Naive thymus-derived CD4-positive, alpha-beta T cell (primary cell): ENCODE measurements around the gene ACCS. TPM values are rescaled to one million over a fixed set of nuclear protein-coding genes. Genes with fewer than 3 reads are reported as not detected.

ENCODE experiments used
- ATAC-seq: fragments of 150-1000 bp; cut with Tn5 transposase; 2 replicates; pipeline ENCODE4 v1.10.0; 2021; ENCODE audit warnings: mild to moderate bottlenecking, moderate library complexity
- CTCF ChIA-PET: fragments of 350-600 bp; sonication (Branson Sonifier 250); formaldehyde crosslinking; loops from one replicate; lab custom pipeline; 2021; ENCODE audit warnings: antibody characterized with exemption; lab: Charles Lee
- POLR2A ChIA-PET: fragments of 350-600 bp; sonication (Branson Sonifier 250); formaldehyde crosslinking; loops from one replicate; lab custom pipeline; 2021; ENCODE audit warnings: antibody characterized with exemption, inconsistent platforms; lab: Charles Lee
- DNase-seq, 9 donors: peaks; one replicate each; pipeline versions ENCODE4 v3.0.0 to v3.0.0-alpha.2; 2020 to 2022; ENCODE audit warnings: mixed read lengths in 1 of 9
- H3K27ac ChIP-seq: one replicate; pipeline ENCODE4 v1.7.0; 2013; ENCODE audit warnings: mild to moderate bottlenecking, low read depth, low read length, moderate library complexity
- H3K27me3 ChIP-seq, 2 donors: one replicate each; pipeline ENCODE4 v1.7.0; 2013; ENCODE audit warnings: low read length in 2 of 2, mild to moderate bottlenecking in 2 of 2, moderate library complexity in 2 of 2; ENCODE audit not compliant: control insufficient read depth in 2 of 2, insufficient read depth in 2 of 2
- H3K36me3 ChIP-seq, 3 experiments: 1 replicate in 2 of 3; 2 replicates in 1 of 3; pipeline ENCODE4 v1.7.0; 2013; ENCODE audit warnings: low read length in 3 of 3, mild to moderate bottlenecking in 3 of 3, moderate library complexity in 1 of 3; ENCODE audit not compliant: insufficient read depth in 3 of 3, control insufficient read depth in 2 of 3
- H3K4me1 ChIP-seq, 2 donors: one replicate each; pipeline ENCODE4 v1.7.0; 2013; ENCODE audit warnings: low read length in 2 of 2, mild to moderate bottlenecking in 2 of 2, moderate library complexity in 1 of 2; ENCODE audit not compliant: control insufficient read depth in 2 of 2, insufficient read depth in 2 of 2
- H3K4me3 ChIP-seq: 2 replicates; pipeline ENCODE4 v1.7.0; 2013; ENCODE audit warnings: mild to moderate bottlenecking, low read length
- H3K9me3 ChIP-seq, 3 experiments: 1 replicate in 2 of 3; 2 replicates in 1 of 3; pipeline ENCODE4 v1.7.0; 2013; ENCODE audit warnings: low read length in 3 of 3; ENCODE audit not compliant: control insufficient read depth in 2 of 3
- H3K27ac Mint-ChIP-seq, 9 donors: one replicate each; pipeline ENCODE4 v1.8.0; 2020 to 2022; ENCODE audit warnings: mixed read lengths in 9 of 9, mild to moderate bottlenecking in 8 of 9, moderate library complexity in 5 of 9, inconsistent platforms in 2 of 9
- H3K27me3 Mint-ChIP-seq, 5 donors: one replicate each; pipeline ENCODE4 v1.8.0; 2021 to 2022; ENCODE audit warnings: mixed read lengths in 5 of 5, mild to moderate bottlenecking in 1 of 5
- H3K36me3 Mint-ChIP-seq, 5 donors: one replicate each; pipeline ENCODE4 v1.8.0; 2020 to 2022; ENCODE audit warnings: mixed read lengths in 5 of 5, mild to moderate bottlenecking in 3 of 5, inconsistent platforms in 1 of 5
- H3K4me1 Mint-ChIP-seq, 7 donors: one replicate each; pipeline ENCODE4 v1.8.0; 2020 to 2022; ENCODE audit warnings: mixed read lengths in 7 of 7, mild to moderate bottlenecking in 3 of 7, inconsistent platforms in 1 of 7
- H3K4me3 Mint-ChIP-seq, 10 donors: one replicate each; pipeline ENCODE4 v1.8.0; 2020 to 2022; ENCODE audit warnings: mild to moderate bottlenecking in 10 of 10, mixed read lengths in 10 of 10, moderate library complexity in 6 of 10, inconsistent platforms in 2 of 10
- H3K9me3 Mint-ChIP-seq, 11 donors: one replicate each; pipeline ENCODE4 v1.8.0; 2020 to 2022; ENCODE audit warnings: mixed read lengths in 11 of 11, mild to moderate bottlenecking in 4 of 11, inconsistent platforms in 1 of 11, moderate library complexity in 1 of 11
- intact Hi-C, 2 donors: fragments of 100-400 bp; cut with micrococcal nuclease; formaldehyde crosslinking; loops; one replicate each; pipeline ENCODE4 v1.15.1; 2023
- polyA plus RNA-seq, 2 donors: library from polyadenylated mRNA; unstranded; fragments of 300-500 nt; fragmentation: Illumina TruSeq; gene quantifications; one replicate each; pipeline ENCODE4 v1.2.3, GENCODE V29; 2021
- total RNA-seq, 6 experiments: library from RNA in 5 of 6; stranded (reverse) in 5 of 6; gene quantifications; 1 replicate in 5 of 6; 2 replicates in 1 of 6; pipeline ENCODE4 v1.2.3 and lab custom pipeline; 2021 to 2026

The ACCS gene
- total and polyA plus RNA-seq, 7 experiments from 2014 or later: 1.4 to 79.2 (median 27.5) TPM

GRCh38 chr11:44030996-44031395 lies 35.1 kb upstream of the ACCS start:
- ChIA-PET CTCF (no interaction called here), POLR2A (no interaction called here)
- Mint-ChIP-seq H3K27me3 (peaks cover 15 to 54% (median 43%) of the 10 kb centered on the region in 5 donors), H3K27ac (no peak overlapping the region), H3K4me1 (peaks cover 0 to 1% (median 0%) of the 10 kb centered on the region in 7 donors), H3K9me3 (peaks cover 2 to 17% (median 9%) of the 10 kb centered on the region in 11 donors), H3K4me3 (no peak overlapping the region), H3K36me3 (peaks cover 0 to 7% (median 2%) of the 10 kb centered on the region in 5 donors)
- Histone ChIP-seq H3K4me1 (no peaks in the 10 kb centered on the region), H3K9me3 (no peaks in the 10 kb centered on the region), H3K27me3 (no peaks in the 10 kb centered on the region), H3K27ac (no peak overlapping the region), H3K36me3 (no peaks in the 10 kb centered on the region), H3K4me3 (no peak overlapping the region)
- intact Hi-C loops: no loop called here
- DNase-seq (no peak), ATAC-seq (no peak)

DNA sequence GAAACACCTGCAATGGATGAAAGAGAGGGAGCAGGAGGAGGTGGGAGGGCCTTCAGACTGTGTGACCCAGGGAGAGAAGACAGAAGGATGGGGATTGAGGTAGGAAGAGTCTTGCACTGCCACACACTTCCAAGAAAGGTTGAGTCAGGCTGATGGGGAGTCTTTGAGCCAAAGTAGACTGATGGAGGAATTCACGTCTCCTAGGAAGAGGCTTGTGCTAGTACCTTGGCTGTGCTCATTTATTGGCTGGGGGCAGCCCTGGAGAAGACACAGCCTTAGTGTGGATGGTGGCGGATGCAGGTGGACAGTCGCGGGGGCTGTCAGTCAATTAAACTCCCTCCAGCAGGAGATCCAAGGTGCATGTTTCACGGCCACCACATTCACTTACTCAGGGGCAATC lies 34.5 kb upstream of the ACCS start:
- peaks cover 0 to 4% (median 0%) of the 10 kb centered on the region in 5 donors for H3K36me3 Mint-ChIP-seq

DNA sequence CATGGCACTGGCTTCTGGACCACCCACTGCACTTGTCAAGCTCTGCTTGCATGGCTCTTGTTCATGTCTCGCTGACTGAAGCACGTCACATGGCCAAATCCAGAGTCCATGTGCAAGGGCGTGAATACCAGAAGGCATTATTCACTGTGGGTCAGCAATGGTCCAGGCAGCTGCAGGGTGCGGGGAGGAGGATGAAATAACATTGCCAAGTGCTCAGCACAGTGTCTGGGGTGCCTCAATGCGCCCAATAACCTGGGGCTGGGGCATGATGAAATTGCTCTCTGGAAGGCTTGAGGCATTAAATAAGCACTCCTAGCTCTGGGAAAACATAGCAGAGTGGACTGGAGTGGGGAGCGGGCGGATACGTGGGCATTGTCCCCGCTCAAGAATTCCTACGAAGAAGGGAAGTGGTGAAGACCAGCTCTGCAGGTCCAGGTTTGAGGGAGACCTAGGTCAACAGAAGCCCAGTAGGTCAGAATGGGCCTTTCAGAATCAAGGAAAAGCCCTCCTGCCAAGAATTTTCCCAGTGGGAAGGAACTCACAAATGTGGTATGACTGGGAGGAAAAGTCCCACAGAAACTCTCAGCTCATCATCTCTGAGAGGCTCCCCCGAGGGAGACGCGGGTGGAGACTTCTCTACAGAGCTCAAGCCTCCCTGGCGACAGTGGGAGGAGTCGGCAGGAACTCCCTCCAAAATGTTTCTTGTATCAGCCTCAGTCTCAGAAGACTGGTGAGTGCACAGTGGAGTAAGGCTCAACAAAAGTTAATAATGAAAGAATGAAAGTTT lies 33.6 kb upstream of the ACCS start:
- Histone ChIP-seq H3K27ac (no peak overlapping the region), H3K36me3 (no peaks in the 10 kb centered on the region), H3K27me3 (no peaks in the 10 kb centered on the region), H3K4me3 (no peak overlapping the region), H3K4me1 (no peaks in the 10 kb centered on the region), H3K9me3 (no peaks in the 10 kb centered on the region)
- ChIA-PET POLR2A (no interaction called here), CTCF (no interaction called here)
- intact Hi-C loops: no loop called here
- Mint-ChIP-seq H3K4me3 (no peak overlapping the region), H3K9me3 (peaks cover 0 to 4% (median 0%) of the 10 kb centered on the region in 11 donors), H3K27ac (no peak overlapping the region), H3K36me3 (peaks cover 0 to 4% (median 0%) of the 10 kb centered on the region in 5 donors), H3K4me1 (no peaks in the 10 kb centered on the region), H3K27me3 (peaks cover 12 to 44% (median 32%) of the 10 kb centered on the region in 5 donors)
- ATAC-seq (no peak), DNase-seq (no peak)

More for the DNA sequence above, 34.5 kb upstream of the ACCS start:
- Histone ChIP-seq H3K36me3 (no peaks in the 10 kb centered on the region), H3K27me3 (no peaks in the 10 kb centered on the region), H3K4me1 (no peaks in the 10 kb centered on the region), H3K4me3 (no peak overlapping the region), H3K9me3 (no peaks in the 10 kb centered on the region), H3K27ac (no peak overlapping the region)
- peaks cover 12 to 51% (median 38%) of the 10 kb centered on the region in 5 donors for H3K27me3 Mint-ChIP-seq
- peaks cover 0 to 12% (median 4%) of the 10 kb centered on the region in 11 donors for H3K9me3 Mint-ChIP-seq
- ATAC-seq (no peak), DNase-seq (no peak)
- H3K4me1 Mint-ChIP-seq: no peaks in the 10 kb centered on the region
- no peak overlapping the region for H3K27ac Mint-ChIP-seq
- POLR2A ChIA-PET: no interaction called here
- H3K4me3 Mint-ChIP-seq: no peak overlapping the region
- CTCF ChIA-PET: no interaction called here
- intact Hi-C loops: no loop called here

DNA sequence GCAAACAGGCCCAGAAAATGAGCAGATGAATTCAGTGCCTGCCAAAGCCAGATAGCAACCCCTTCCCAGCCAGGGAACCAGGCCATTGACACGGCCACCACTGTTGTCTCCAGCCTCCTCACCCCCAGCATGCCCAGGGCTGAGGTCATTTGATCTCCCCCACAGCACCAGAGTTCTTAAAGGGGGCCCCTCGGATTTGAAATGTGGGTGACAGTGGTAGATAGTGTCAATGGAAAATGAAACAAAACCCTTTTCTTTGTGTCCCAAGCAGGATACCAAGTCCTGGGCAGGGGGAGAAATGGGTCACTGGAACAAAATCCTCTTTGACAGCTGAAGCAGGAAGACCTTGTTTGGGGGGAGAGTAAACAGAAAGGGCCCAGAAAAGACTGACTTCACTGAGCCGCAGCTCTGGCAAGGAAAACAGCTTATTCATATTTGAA lies 32.6 kb upstream of the ACCS start:
- intact Hi-C loops: no loop called here

GRCh38 chr11:44033856-44034255 lies 32.2 kb upstream of the ACCS start:
- ChIA-PET CTCF (no interaction called here), POLR2A (no interaction called here)
- H3K9me3 ChIP-seq: no peaks in the 10 kb centered on the region
- Mint-ChIP-seq H3K36me3 (peaks cover 0 to 4% (median 0%) of the 10 kb centered on the region in 5 donors), H3K4me1 (no peaks in the 10 kb centered on the region), H3K27me3 (peaks cover 12 to 43% (median 32%) of the 10 kb centered on the region in 5 donors), H3K9me3 (peaks cover 0 to 4% (median 0%) of the 10 kb centered on the region in 11 donors), H3K4me3 (no peak overlapping the region), H3K27ac (no peak overlapping the region)
- H3K4me3 ChIP-seq: no peak overlapping the region
- no peak overlapping the region for H3K27ac ChIP-seq
- H3K36me3 ChIP-seq: no peaks in the 10 kb centered on the region
- DNase-seq (no peak), ATAC-seq (no peak)
- intact Hi-C loops: no loop called here
- no peaks in the 10 kb centered on the region for H3K4me1 ChIP-seq
- H3K27me3 ChIP-seq: no peaks in the 10 kb centered on the region

More for the DNA sequence above, 32.6 kb upstream of the ACCS start:
- H3K27ac ChIP-seq: no peak overlapping the region
- H3K9me3 ChIP-seq: no peaks in the 10 kb centered on the region
- H3K4me3 ChIP-seq: no peak overlapping the region
- ChIA-PET CTCF (no interaction called here), POLR2A (no interaction called here)
- no peak overlapping the region for H3K4me3 Mint-ChIP-seq
- H3K27me3 Mint-ChIP-seq: peaks cover 13 to 46% (median 35%) of the 10 kb centered on the region in 5 donors
- no peaks in the 10 kb centered on the region for H3K4me1 ChIP-seq
- ATAC-seq (no peak), DNase-seq (no peak)
- H3K36me3 Mint-ChIP-seq: peaks cover 0 to 4% (median 0%) of the 10 kb centered on the region in 5 donors
- H3K9me3 Mint-ChIP-seq: peaks cover 0 to 4% (median 0%) of the 10 kb centered on the region in 11 donors
- H3K27me3 ChIP-seq: no peaks in the 10 kb centered on the region
- no peaks in the 10 kb centered on the region for H3K36me3 ChIP-seq
- no peaks in the 10 kb centered on the region for H3K4me1 Mint-ChIP-seq
- no peak overlapping the region for H3K27ac Mint-ChIP-seq

- ATAC-seq (no peak), DNase-seq (no peak)
- CTCF ChIA-PET: no interaction called here
- H3K4me3 Mint-ChIP-seq: no peak overlapping the region
- POLR2A ChIA-PET: no interaction called here
- H3K27ac Mint-ChIP-seq: no peak overlapping the region
- peaks cover 0 to 1% (median 0%) of the 10 kb centered on the region in 11 donors for H3K9me3 Mint-ChIP-seq
- H3K36me3 Mint-ChIP-seq: peaks cover 0 to 4% (median 0%) of the 10 kb centered on the region in 5 donors
- no peak overlapping the region for H3K4me3 ChIP-seq
- H3K9me3 ChIP-seq: no peaks in the 10 kb centered on the region
- no peak overlapping the region for H3K27ac ChIP-seq
- H3K27me3 Mint-ChIP-seq: peaks cover 6 to 37% (median 25%) of the 10 kb centered on the region in 5 donors
- H3K4me1 ChIP-seq: no peaks in the 10 kb centered on the region
- H3K4me1 Mint-ChIP-seq: no peaks in the 10 kb centered on the region
- no peaks in the 10 kb centered on the region for H3K36me3 ChIP-seq
- intact Hi-C loops: no loop called here
- no peaks in the 10 kb centered on the region for H3K27me3 ChIP-seq
Observed at GRCh38 chr11:44034639-44035038, 31.4 kb upstream of the ACCS start.
